ENCODE results near the gene GSTM4. TPM values are rescaled to one million over a fixed set of nuclear protein-coding genes. Genes with fewer than 3 reads are reported as not detected.

The GSTM4 gene
- total RNA-seq, 4 donors from 2014 or later = 16.3 to 47.0 (median 35.2) TPM

GRCh38 chr1:109625176-109625575 is 30.7 kb upstream of the GSTM4 start:
- TF ChIP-seq CTCF (IDR thresholded peaks at IDR 0.05) = no peak
- Histone ChIP-seq H3K4me3 (no peak overlapping the region), H3K4me1 (peaks cover 0 to 50% (median 32%) of the 10 kb centered on the region in 4 donors), H3K27me3 (no peaks in the 10 kb centered on the region), H3K36me3 (peaks cover 0 to 50% (median 15%) of the 10 kb centered on the region in 3 donors), H3K27ac (no peak overlapping the region), H3K9me3 (no peaks in the 10 kb centered on the region)
- DNase-seq (ENCODE audit: low spot score in 2 of 2) = peak in 1 of 2 donors; percentile 1
- WGBS, 2 donors = 72 to 82% methylated on average over 16 of the region's 16 CpGs

- Histone ChIP-seq H3K4me1 (peaks cover 0 to 50% (median 32%) of the 10 kb centered on the region in 4 donors), H3K4me3 (no peak overlapping the region), H3K36me3 (peaks cover 0 to 56% (median 15%) of the 10 kb centered on the region in 3 donors), H3K27me3 (no peaks in the 10 kb centered on the region), H3K27ac (no peak overlapping the region), H3K9me3 (no peaks in the 10 kb centered on the region)
- peak in 1 of 2 donors; percentile 5 for DNase-seq (ENCODE audit: low spot score in 2 of 2)
- no peak for TF ChIP-seq CTCF (IDR thresholded peaks at IDR 0.05)
- 67 to 69% methylated on average over 32 of the region's 32 CpGs for WGBS, 2 donors
Observed at GRCh38 chr1:109625601-109626560, 30.0 kb upstream of the GSTM4 start.

- no peak overlapping the region for H3K4me3 ChIP-seq
- H3K4me1 ChIP-seq = peaks cover 0 to 42% (median 24%) of the 10 kb centered on the region in 4 donors
- no peaks in the 10 kb centered on the region for H3K27me3 ChIP-seq
- peaks cover 0 to 66% (median 15%) of the 10 kb centered on the region in 3 donors for H3K36me3 ChIP-seq
- no peak for TF ChIP-seq POLR2A (IDR thresholded peaks at IDR 0.05)
- TF ChIP-seq CTCF (IDR thresholded peaks at IDR 0.05) = no peak
- no peak for TF ChIP-seq EP300 (IDR thresholded peaks at IDR 0.05)
- WGBS, 2 donors = 91% methylated on average over 21 of the region's 21 CpGs
- no peaks in the 10 kb centered on the region for H3K9me3 ChIP-seq
- peak in 1 of 2 donors; percentile 2 for DNase-seq (ENCODE audit: low spot score in 2 of 2)
- H3K27ac ChIP-seq = no peak overlapping the region
Observed at GRCh38 chr1:109626682-109627408, 29.1 kb upstream of the GSTM4 start.

- no peaks in the 10 kb centered on the region for H3K27me3 ChIP-seq
- no peak overlapping the region for H3K27ac ChIP-seq
- no peak overlapping the region for H3K4me3 ChIP-seq
- H3K4me1 ChIP-seq = peaks cover 0 to 42% (median 19%) of the 10 kb centered on the region in 4 donors
- TF ChIP-seq POLR2A (IDR thresholded peaks at IDR 0.05) (no peak), EP300 (IDR thresholded peaks at IDR 0.05) (no peak), CTCF (IDR thresholded peaks at IDR 0.05) (no peak)
- H3K36me3 ChIP-seq = peaks cover 0 to 71% (median 15%) of the 10 kb centered on the region in 3 donors
- H3K9me3 ChIP-seq = no peaks in the 10 kb centered on the region
- WGBS, 2 donors = 88 to 92% methylated on average over 22 to 23 of the region's 23 CpGs
- peak in 1 of 2 donors; percentile 3 for DNase-seq (ENCODE audit: low spot score in 2 of 2)
Observed at GRCh38 chr1:109627692-109628399, 28.1 kb upstream of the GSTM4 start.

Data from tibial nerve (tissue), 4 donors.